GM19239 (cell line): ENCODE results near the gene ZBTB7C.
"Not testable (repeated sequence)": the region's sequence is repeated elsewhere in the genome, so short reads cannot be mapped to it uniquely, and the experiment has no call there.

Experiments
- DNase-seq: peaks from one replicate; pipeline ENCODE4 v3.0.0; 2011; ENCODE audit warnings: low spot score; ENCODE audit not compliant: insufficient read length
- FAIRE-seq: peaks from 2 replicates; lab custom pipeline; 2011; peaks lifted over from hg19 to GRCh38; lab: Jason Lieb, UNC

ZBTB7C gene

DNA sequence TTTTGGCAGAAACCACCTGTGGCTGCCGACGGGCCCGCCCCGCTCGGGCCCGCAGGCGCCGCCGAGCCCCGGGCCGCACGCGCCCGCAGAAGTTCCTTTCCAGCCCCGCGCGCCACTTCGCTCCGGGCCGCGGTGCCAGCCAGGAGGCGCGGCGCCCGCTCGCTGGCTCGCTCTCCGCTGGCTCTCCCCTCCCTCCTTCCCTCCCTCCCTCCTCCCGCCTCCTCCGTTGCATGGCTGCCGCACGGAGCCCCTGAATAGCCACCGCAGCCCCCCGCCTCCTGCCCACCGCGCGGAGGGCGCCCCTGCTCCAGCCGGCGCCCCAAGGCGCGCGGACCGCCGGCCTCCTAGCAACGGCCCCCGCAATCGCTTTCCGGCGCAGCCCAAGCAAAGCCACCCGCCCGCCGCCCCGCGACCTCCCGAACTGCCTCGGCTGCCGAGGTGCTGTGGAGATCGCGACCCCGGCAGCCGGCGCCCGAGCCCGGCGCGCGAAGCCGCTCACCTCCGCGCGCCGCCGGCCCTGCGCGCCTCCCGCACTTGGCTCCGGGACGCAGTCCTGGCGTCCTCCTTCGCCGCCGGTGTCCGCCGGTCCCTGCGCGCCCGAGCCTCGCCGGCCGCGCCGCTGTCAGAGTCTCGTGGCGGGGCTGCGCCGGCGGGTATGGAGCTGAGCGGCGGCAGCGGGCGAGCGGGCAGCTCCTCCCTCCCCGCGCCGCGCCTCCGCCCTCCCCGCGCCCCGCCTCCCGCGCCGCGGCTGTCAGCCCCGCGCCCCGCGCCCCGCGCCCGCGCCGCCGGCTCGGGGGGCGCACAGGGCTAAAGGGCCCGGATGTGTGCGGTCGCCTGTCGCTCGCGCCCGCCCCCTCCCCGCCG is at the start of gene ZBTB7C:
Gene ZBTB7C, minus strand, starts transcription at position 657 of the 864 bp plus-strand sequence.
- FAIRE-seq, result no peak
- DNase-seq, result peak; percentile 30

GRCh38 chr18:48456838-48457237 is 47.7 kb upstream of the ZBTB7C start:
- DNase-seq, result no peak
- no peak for FAIRE-seq

- DNase-seq, result no peak
- FAIRE-seq, result no peak
Observed at GRCh38 chr18:48455555-48456478, 46.6 kb upstream of the ZBTB7C start.

DNA sequence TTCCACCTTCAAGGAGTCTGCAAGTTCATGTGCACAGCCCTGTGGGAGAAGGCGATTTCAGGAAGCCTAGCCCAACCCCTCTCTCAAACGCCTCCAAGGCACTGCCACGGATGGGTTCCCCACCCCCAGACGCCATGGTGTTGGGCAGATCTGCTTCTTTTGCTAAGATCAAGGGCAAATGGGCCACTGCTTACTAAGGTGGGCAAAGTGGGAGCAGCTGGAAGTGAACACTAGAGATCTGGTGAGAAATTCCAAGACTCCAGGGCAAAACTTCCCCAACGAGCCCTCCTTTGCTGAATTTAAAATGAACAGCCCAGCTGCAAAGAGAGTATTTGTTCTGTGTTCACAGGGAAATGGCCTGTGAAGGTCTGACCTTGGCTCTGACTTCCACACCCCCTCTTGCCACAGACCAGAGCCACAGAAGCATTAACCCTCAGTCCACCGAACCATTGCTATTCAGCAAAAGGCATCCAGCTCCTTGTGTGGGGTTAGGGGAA is 45.1 kb upstream of the ZBTB7C start:
- DNase-seq (no peak), FAIRE-seq (no peak)

DNA sequence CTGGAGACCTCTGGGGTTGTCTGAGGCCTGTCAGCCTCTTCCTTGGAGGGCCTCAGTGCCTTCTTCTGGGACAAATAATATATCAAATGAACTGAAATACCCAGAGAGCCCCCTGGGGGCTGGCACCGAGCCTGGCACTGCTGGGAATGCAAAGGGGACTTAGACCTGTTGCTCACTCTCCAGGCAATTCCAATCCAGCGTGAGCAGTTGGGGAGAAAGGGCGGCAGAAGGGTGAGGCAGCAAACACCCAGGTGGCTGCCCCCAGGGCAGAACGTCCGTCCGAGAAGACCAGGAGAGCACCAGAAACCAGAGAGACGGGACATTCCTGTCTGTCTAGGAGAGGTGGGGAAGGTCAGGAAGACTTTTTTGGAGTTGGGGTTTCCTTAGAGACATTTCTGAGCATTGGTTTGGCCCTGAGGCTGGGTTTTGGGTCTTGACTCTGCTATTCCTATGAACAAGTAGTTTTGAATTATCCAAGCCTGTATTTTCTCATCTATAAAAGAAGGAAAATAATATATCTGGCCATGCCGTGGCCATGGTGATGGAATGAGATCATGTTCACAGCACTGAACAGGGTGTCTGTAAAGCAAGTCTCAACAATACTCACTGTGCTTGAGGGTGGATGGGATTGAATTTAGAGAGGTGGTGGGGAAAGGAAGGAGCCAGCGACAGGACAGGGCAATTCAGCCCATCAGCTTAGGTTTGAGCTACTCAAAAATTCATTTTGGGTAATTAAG is 44.3 kb upstream of the ZBTB7C start:
- FAIRE-seq (no peak), DNase-seq (no peak)

DNA sequence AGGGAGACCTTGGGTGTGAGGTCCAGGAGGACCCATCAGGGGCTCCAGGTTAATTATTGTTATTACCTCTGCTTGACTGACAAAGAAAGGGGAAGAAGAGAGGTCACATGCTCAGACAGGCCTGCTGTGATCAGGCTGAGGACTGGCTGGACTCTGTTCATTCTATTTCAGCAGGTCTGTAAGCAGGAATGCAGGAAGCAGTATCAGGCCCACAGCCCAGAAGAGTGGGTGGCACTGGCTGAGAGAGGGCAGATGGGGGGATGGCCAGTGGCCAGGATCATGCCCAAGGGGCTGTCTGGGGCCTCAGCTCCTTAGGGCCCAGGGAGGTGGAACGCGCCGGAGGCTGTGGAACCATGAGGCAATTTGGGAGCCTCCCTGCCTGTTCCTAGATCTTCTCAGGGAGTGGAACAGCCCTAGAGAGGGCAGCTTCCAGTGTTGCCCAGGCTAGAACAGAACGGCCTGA is 43.7 kb upstream of the ZBTB7C start:
- FAIRE-seq (no peak), DNase-seq (no peak)

DNA sequence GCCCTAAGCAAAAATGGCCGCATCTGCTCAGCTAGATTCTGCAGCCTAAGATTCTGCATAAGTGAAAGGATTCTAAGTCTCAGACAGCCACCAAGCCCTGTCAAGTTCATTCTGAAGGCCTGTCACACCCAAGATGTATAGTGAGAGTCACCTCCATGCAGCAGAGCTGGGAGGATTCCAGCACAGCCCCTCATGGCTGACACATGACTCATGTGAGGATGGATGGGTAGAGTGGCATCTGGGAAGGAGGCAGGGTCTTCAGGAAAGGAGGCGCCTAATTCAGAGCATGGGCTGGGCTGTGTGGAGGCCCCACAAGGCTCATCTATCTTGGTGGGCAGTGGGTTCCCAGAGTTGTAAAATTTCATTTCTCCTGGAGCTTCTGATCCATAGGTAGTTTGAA is 41.5 kb upstream of the ZBTB7C start:
- no peak for FAIRE-seq
- no peak for DNase-seq

GRCh38 chr18:48446582-48447225 is 37.5 kb upstream of the ZBTB7C start:
- peak; percentile 64 for FAIRE-seq
- peak; percentile 32 for DNase-seq

- FAIRE-seq (peak; percentile 91), DNase-seq (peak; percentile 36)
Observed at GRCh38 chr18:48445540-48445939, 36.4 kb upstream of the ZBTB7C start.

GRCh38 chr18:48442761-48443160 is 33.6 kb upstream of the ZBTB7C start:
- DNase-seq, result no peak

DNA sequence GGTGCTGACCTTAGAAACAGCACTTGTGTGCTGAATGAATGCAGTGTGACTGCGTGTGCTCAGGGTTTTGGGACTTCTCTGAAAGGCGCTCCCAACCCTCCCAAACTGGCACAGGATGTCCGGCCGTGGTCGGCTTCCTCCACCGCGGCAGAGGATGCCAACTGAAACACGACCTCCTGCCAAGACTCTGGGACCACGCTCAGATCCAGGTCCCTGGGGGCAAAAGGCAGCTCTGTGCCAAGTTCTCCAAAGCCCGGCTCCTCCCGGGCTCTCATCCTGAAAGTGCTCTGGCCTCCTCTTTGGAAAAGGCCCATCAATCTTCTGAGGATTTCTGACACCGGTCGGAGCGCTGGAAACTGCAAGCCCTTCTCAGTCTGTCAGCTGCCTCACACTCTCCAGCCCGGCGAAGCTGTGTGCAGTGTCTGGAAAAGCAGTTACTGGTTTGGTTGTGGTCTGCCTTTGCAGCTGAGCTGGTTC is 32.3 kb upstream of the ZBTB7C start:
- DNase-seq, result no peak
- no peak for FAIRE-seq

More at GRCh38 chr18:48442761-48443160, 33.6 kb upstream of the ZBTB7C start:
- no peak for FAIRE-seq

- DNase-seq (no peak), FAIRE-seq (no peak)
Observed at GRCh38 chr18:48440924-48441323, 31.7 kb upstream of the ZBTB7C start.

DNA sequence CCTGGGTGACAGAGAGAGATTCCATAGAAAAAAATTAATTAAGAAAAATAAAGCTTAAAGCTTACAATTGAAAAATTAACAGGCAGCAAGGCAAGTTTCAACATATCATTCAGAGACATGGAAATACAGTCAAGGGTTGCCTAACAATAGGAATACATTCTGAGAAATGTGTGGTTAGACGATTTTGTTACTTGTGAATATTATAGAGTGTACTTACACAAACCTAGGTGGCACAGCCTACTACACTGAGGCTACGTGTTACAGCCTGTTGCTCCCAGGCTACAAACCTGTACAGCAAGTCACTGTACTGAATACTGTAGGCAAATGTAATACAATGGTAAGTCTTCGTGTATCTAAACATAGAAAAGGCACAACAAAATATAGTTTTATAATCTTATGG is 27.7 kb upstream of the ZBTB7C start:
- DNase-seq, result no peak
- no peak for FAIRE-seq

DNA sequence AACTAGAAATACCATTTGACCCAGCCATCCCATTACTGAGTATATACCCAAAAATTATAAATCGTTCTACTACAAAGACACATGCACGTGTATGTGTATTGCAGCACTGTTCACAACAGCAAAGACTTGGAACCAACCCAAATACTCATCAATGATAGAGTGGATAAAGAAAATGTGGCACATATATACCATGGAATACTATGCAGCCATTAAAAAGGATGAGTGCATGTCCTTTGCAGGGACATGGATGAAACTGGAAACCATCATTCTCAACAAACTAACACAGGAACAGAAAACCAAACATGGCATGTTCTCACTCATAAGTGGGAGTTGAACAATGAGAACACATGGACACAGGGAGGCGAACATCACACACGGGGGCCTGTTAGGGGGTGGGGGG is 25.2 kb upstream of the ZBTB7C start:
- DNase-seq, FAIRE-seq: not testable (repeated sequence)

DNA sequence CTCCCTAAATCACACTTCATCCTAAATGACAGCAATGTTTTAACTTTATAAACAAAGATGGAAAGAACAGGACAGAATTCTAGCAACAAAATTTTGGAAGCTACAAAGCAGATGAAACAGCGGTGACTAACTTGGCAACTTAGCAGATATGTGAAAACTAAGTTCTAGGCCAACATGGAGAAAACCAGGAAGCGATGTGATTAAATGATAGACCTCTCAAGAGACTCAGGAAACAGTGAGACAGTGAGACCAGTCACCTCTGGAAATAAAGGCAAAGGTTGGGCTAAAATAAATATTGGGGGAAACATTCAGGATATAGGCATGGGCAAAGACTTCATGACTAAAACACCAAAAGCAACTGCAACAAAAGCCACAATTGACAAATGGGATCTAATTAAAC is 24.4 kb upstream of the ZBTB7C start:
- DNase-seq (no peak), FAIRE-seq (peak; percentile 45)

GRCh38 chr18:48430150-48430549 is 21.0 kb upstream of the ZBTB7C start:
- DNase-seq (no peak), FAIRE-seq (no peak)

- no peak for DNase-seq
- no peak for FAIRE-seq
Observed at GRCh38 chr18:48428475-48429177, 19.4 kb upstream of the ZBTB7C start.

GRCh38 chr18:48422947-48423378 is 13.8 kb upstream of the ZBTB7C start:
- FAIRE-seq (no peak), DNase-seq (no peak)
